Natural killer cell (primary cell): ENCODE data around the gene KCTD3. TPM values are rescaled to one million over a fixed set of nuclear protein-coding genes. Genes with fewer than 3 reads are reported as not detected.

Experiments used
- ATAC-seq, 3 donors: fragments of 150-1000 bp in 2 of 3; fragments of 200-7000 bp in 1 of 3; cut with Tn5 transposase; 1 replicate in 1 of 3; 2 replicates in 2 of 3; pipeline ENCODE4 v1.10.0; 2021; ENCODE audit warnings: mild to moderate bottlenecking in 2 of 3, moderate library complexity in 2 of 3
- DNase-seq, 2 donors: peaks; one replicate each; pipeline versions ENCODE4 v3.0.0 to v3.0.0-alpha.2; 2013 to 2021; ENCODE audit warnings: mixed read lengths in 1 of 2
- H3K27ac ChIP-seq: one replicate; pipeline ENCODE4 v1.5.1; 2013; ENCODE audit warnings: mild to moderate bottlenecking, low read length
- H3K27me3 ChIP-seq: one replicate; pipeline ENCODE4 v1.6.1; 2013; ENCODE audit warnings: low read length; ENCODE audit not compliant: control insufficient read depth, insufficient read depth
- H3K36me3 ChIP-seq: one replicate; pipeline ENCODE4 v1.6.1; 2013; ENCODE audit warnings: low read length; ENCODE audit not compliant: control insufficient read depth, insufficient read depth
- H3K4me1 ChIP-seq: one replicate; pipeline ENCODE4 v1.6.1; 2013; ENCODE audit warnings: low read length; ENCODE audit not compliant: control insufficient read depth, insufficient read depth
- H3K4me3 ChIP-seq: one replicate; pipeline ENCODE4 v1.5.1; 2013; ENCODE audit warnings: low read length
- H3K9me3 ChIP-seq: one replicate; pipeline ENCODE4 v1.6.1; 2013; ENCODE audit warnings: low read length; ENCODE audit not compliant: control insufficient read depth, insufficient read depth
- H3K27ac Mint-ChIP-seq, 2 donors: one replicate each; pipeline ENCODE4 v1.8.0; 2022; ENCODE audit warnings: mild to moderate bottlenecking in 2 of 2, mixed read lengths in 2 of 2, moderate library complexity in 1 of 2
- H3K27me3 Mint-ChIP-seq, 2 donors: one replicate each; pipeline ENCODE4 v1.8.0; 2022; ENCODE audit warnings: low read depth in 2 of 2, mixed read lengths in 2 of 2
- H3K36me3 Mint-ChIP-seq: one replicate; pipeline ENCODE4 v1.8.0; 2022; ENCODE audit warnings: mixed read lengths
- H3K4me1 Mint-ChIP-seq, 2 donors: one replicate each; pipeline ENCODE4 v1.8.0; 2022; ENCODE audit warnings: mixed read lengths in 2 of 2
- H3K4me3 Mint-ChIP-seq: one replicate; pipeline ENCODE4 v1.8.0; 2022; ENCODE audit warnings: mild to moderate bottlenecking, moderate library complexity, mixed read lengths
- H3K9me3 Mint-ChIP-seq, 2 donors: one replicate each; pipeline ENCODE4 v1.8.0; 2022; ENCODE audit warnings: mixed read lengths in 2 of 2
- WGBS: methylation state at CpG from one replicate; pipeline ENCODE4 v1.1.7; 2013; ENCODE audit warnings: missing lambda C conversion rate; ENCODE audit not compliant: insufficient coverage; 5-methylcytosine and 5-hydroxymethylcytosine counted together
- intact Hi-C: fragments of 100-400 bp; cut with micrococcal nuclease; formaldehyde crosslinking; loops from one replicate; pipeline ENCODE4 v1.14.2; 2022
- total RNA-seq, 4 donors: library from RNA; stranded (reverse); fragments of 120-200 nt in 1 of 4; gene quantifications; one replicate each; pipeline versions ENCODE4 v1.2.3 to v1.2.4, GENCODE V29; 2013 to 2022
- TF ChIP-seq, protein P1 (sequence below): fragments of 200-600 bp; IDR thresholded peaks from one replicate; pipeline ENCODE4 v1.8.0; 2022; ENCODE audit warnings: antibody characterized with exemption

Gene KCTD3
- total RNA-seq, 3 donors from 2014 or later (not counting 1 experiment from before 2014, with no cell fraction given), result 2.1 to 4.5 (median 3.1) TPM

DNA sequence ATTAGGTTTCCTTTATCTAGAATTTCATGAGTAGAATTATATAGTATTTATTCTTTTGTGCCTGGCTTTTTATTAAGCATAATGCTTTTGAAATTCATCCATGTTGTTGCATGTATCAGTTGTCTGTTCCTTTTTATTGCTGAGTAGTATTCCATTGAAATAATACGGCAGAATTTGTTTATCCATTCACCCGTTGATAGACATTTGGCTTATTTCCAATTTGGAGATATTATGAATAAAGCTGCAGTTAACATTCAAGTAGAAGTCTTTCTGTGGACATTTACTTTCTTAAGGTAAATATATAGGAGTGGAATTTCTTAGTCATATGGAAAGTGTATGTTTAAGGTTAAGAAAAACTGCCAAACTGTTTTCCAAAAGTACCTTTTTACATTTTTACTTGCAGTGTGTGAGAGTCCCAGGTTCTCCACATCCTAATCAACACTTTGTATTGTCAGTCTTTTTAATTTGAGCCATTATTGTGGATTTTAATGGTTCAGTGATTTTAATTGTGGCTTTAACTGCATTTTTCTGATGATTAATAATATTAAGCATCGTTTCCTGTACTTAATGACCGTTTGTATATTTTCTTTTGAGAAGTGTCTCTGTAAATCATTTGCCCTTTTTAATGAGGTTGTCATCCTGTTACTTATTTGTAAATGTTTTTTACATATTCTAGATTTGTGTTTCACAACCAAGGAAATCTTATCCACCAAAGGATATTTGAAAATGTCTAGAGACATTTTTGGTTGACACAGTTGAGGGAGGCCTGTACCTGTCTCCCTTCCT is 22.7 kb downstream of the KCTD3 start:
- no peak for DNase-seq
- intact Hi-C loops, result no loop called here

DNA sequence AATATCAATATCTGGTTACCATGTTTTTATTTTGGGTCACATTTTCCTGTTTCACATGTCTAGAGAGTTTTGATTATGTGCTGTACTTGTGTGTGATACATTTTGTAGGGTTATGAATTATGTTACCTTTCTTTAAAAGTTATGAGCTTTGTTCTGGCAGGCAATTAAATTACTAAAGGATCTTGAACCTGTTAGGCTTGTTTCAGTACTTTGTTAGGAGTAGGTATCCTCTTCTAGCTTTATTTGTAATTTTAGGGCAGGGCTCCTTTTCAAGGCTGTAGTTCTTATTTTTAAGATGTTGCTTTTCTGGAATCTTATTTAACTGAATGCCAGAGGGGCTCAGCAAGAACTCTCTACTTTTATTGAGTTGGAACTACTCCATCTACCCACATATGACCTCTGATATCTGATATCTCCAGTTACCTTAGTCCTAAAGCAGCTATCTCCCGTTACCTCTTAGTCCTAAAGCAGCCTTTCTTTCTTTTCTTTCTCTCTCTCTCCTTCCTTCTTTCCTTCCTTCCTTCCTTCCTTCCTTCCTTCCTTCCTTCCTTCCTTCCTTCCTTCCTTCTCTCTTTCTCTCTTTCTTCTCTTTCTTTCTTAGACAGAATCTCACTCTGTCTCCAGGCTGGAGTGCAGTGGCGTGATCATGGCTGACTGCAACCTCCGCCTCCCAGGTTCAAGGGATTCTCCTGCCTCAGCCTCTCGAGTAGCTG is 23.8 kb downstream of the KCTD3 start:
- Mint-ChIP-seq H3K27me3 (no peaks in the 10 kb centered on the region), H3K36me3 (peaks cover 6% of the 10 kb centered on the region), H3K4me3 (no peak overlapping the region), H3K4me1 (no peaks in the 10 kb centered on the region), H3K27ac (no peak overlapping the region), H3K9me3 (peaks cover 0 to 9% of the 10 kb centered on the region in 2 donors)
- Histone ChIP-seq H3K27ac (no peak overlapping the region), H3K9me3 (no peaks in the 10 kb centered on the region), H3K4me3 (no peak overlapping the region), H3K27me3 (no peaks in the 10 kb centered on the region), H3K36me3 (no peaks in the 10 kb centered on the region), H3K4me1 (no peaks in the 10 kb centered on the region)
- DNase-seq (no peak), ATAC-seq (no peak)
- 88% methylated on average over 4 of the region's 4 CpGs for WGBS
- TF ChIP-seq, protein P1, sequence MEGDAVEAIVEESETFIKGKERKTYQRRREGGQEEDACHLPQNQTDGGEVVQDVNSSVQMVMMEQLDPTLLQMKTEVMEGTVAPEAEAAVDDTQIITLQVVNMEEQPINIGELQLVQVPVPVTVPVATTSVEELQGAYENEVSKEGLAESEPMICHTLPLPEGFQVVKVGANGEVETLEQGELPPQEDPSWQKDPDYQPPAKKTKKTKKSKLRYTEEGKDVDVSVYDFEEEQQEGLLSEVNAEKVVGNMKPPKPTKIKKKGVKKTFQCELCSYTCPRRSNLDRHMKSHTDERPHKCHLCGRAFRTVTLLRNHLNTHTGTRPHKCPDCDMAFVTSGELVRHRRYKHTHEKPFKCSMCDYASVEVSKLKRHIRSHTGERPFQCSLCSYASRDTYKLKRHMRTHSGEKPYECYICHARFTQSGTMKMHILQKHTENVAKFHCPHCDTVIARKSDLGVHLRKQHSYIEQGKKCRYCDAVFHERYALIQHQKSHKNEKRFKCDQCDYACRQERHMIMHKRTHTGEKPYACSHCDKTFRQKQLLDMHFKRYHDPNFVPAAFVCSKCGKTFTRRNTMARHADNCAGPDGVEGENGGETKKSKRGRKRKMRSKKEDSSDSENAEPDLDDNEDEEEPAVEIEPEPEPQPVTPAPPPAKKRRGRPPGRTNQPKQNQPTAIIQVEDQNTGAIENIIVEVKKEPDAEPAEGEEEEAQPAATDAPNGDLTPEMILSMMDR, result no peak
- intact Hi-C loops, result no loop called here

More for the DNA sequence above, 22.7 kb downstream of the KCTD3 start:
- H3K4me3 ChIP-seq, result no peak overlapping the region
- H3K27me3 Mint-ChIP-seq, result no peaks in the 10 kb centered on the region
- ATAC-seq, result no peak
- H3K9me3 ChIP-seq, result no peaks in the 10 kb centered on the region
- no peaks in the 10 kb centered on the region for H3K36me3 Mint-ChIP-seq
- H3K36me3 ChIP-seq, result no peaks in the 10 kb centered on the region
- no peak overlapping the region for H3K4me3 Mint-ChIP-seq
- no peaks in the 10 kb centered on the region for H3K4me1 ChIP-seq
- H3K27me3 ChIP-seq, result no peaks in the 10 kb centered on the region
- no peak overlapping the region for H3K27ac Mint-ChIP-seq
- H3K9me3 Mint-ChIP-seq, result peaks cover 0 to 6% of the 10 kb centered on the region in 2 donors
- H3K27ac ChIP-seq, result no peak overlapping the region
- TF ChIP-seq, protein P1, result no peak
- 97% methylated on average over 3 of the region's 4 CpGs for WGBS
- no peaks in the 10 kb centered on the region for H3K4me1 Mint-ChIP-seq

DNA sequence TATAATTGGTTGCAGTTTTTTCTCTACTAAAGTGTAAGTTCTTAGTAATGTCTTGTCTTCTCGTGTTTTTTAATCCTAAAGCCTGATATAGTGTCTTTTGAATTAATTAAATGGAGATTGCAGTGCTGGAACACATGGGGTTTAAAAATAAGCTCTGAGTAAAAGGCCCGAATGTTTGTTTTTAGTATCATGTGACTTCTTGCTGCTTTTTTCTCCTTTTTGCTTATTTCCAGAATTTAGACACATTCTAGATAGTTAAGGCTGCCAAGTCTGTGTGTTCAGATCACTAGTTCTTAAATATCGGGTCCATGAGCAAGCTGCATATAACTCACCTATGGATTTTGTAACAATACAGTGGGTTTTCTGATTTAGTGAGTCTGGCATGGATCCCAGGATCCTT is 27.5 kb downstream of the KCTD3 start:
- no peaks in the 10 kb centered on the region for H3K27me3 Mint-ChIP-seq
- Histone ChIP-seq H3K9me3 (no peaks in the 10 kb centered on the region), H3K27ac (no peak overlapping the region), H3K4me1 (no peaks in the 10 kb centered on the region), H3K36me3 (no peaks in the 10 kb centered on the region), H3K4me3 (no peak overlapping the region), H3K27me3 (no peaks in the 10 kb centered on the region)
- TF ChIP-seq, protein P1, result no peak
- H3K9me3 Mint-ChIP-seq, result peaks cover 3 to 13% of the 10 kb centered on the region in 2 donors
- no peak for ATAC-seq
- intact Hi-C loops, result no loop called here
- H3K27ac Mint-ChIP-seq, result no peak overlapping the region
- 88% methylated on average over 3 of the region's 3 CpGs for WGBS
- peaks cover 9% of the 10 kb centered on the region for H3K36me3 Mint-ChIP-seq
- no peak for DNase-seq
- H3K4me3 Mint-ChIP-seq, result no peak overlapping the region
- H3K4me1 Mint-ChIP-seq, result no peaks in the 10 kb centered on the region
